ENCODE data around the gene LONP2. TPM values are rescaled to one million over a fixed set of nuclear protein-coding genes. Genes with fewer than 3 reads are reported as not detected.
A peak's percentile ranks its signal among the peaks of the same experiment; 100 is the strongest.

Gene LONP2
- total and polyA plus RNA-seq, 9 donors: 30.0 to 101 (median 75.7) TPM

- no peaks in the 10 kb centered on the region for H3K36me3 ChIP-seq
- no peak for DNase-seq
- H3K27ac ChIP-seq: no peak overlapping the region
- H3K4me1 ChIP-seq (ENCODE audit: insufficient read depth): peaks cover 4% of the 10 kb centered on the region
- intact Hi-C loops (cut with DNase I): no loop called here
- no peaks in the 10 kb centered on the region for H3K27me3 ChIP-seq
- H3K9me3 ChIP-seq: no peaks in the 10 kb centered on the region
- no peak for TF ChIP-seq CTCF (IDR thresholded peaks at IDR 0.05)
- no peak for TF ChIP-seq POLR2A (IDR thresholded peaks at IDR 0.05)
- no peak for TF ChIP-seq EP300 (IDR thresholded peaks at IDR 0.05)
- 63 to 78% (median 71%) methylated on average over 4 of the region's 4 CpGs for WGBS, 3 donors
- H3K4me3 ChIP-seq: no peak overlapping the region
These were observed 32.0 kb downstream of the LONP2 start for GRCh38 chr16:48276102-48276501.

GRCh38 chr16:48277158-48277557 lies 33.1 kb downstream of the LONP2 start:
- H3K27ac ChIP-seq: no peak overlapping the region
- peak in 1 of 5 donors; percentile 41 for DNase-seq
- H3K4me1 ChIP-seq (ENCODE audit: insufficient read depth): peaks cover 4% of the 10 kb centered on the region
- no peak for TF ChIP-seq CTCF (IDR thresholded peaks at IDR 0.05)
- TF ChIP-seq EP300 (IDR thresholded peaks at IDR 0.05): no peak
- TF ChIP-seq POLR2A (IDR thresholded peaks at IDR 0.05): no peak
- no peaks in the 10 kb centered on the region for H3K9me3 ChIP-seq
- no peaks in the 10 kb centered on the region for H3K27me3 ChIP-seq
- intact Hi-C loops (cut with DNase I): no loop called here
- WGBS, 3 donors: 81 to 85% (median 83%) methylated on average over 5 of the region's 5 CpGs
- no peaks in the 10 kb centered on the region for H3K36me3 ChIP-seq
- H3K4me3 ChIP-seq: no peak overlapping the region

GRCh38 chr16:48279199-48279598 lies 35.1 kb downstream of the LONP2 start:
- Histone ChIP-seq H3K36me3 (no peaks in the 10 kb centered on the region), H3K4me3 (no peak overlapping the region), H3K4me1 (ENCODE audit: insufficient read depth) (peaks cover 4% of the 10 kb centered on the region), H3K27ac (no peak overlapping the region), H3K9me3 (no peaks in the 10 kb centered on the region), H3K27me3 (no peaks in the 10 kb centered on the region)
- WGBS, 3 donors: 67 to 73% (median 70%) methylated on average over 2 of the region's 2 CpGs
- intact Hi-C loops (cut with DNase I): no loop called here
- TF ChIP-seq CTCF (IDR thresholded peaks at IDR 0.05): no peak
- no peak for DNase-seq

- TF ChIP-seq POLR2A (IDR thresholded peaks at IDR 0.05): no peak
- no peak for TF ChIP-seq EP300 (IDR thresholded peaks at IDR 0.05)
- no peak for TF ChIP-seq CTCF (IDR thresholded peaks at IDR 0.05)
These were observed 36.4 kb downstream of the LONP2 start for GRCh38 chr16:48280546-48280945.

More at GRCh38 chr16:48280546-48280945, 36.4 kb downstream of the LONP2 start:
- intact Hi-C loops (cut with DNase I): no loop called here
- DNase-seq: no peak
- Histone ChIP-seq H3K4me3 (no peak overlapping the region), H3K27me3 (no peaks in the 10 kb centered on the region), H3K36me3 (no peaks in the 10 kb centered on the region), H3K27ac (no peak overlapping the region), H3K4me1 (ENCODE audit: insufficient read depth) (peaks cover 4% of the 10 kb centered on the region), H3K9me3 (no peaks in the 10 kb centered on the region)
- WGBS, 3 donors: 93 to 95% (median 94%) methylated on average over 2 of the region's 2 CpGs
